NOMO-1 treated with DMSO at 0.1 percent for 48 hours (cell line): Measurements from ENCODE around the gene TOP2B.

Experiments
- DNase-seq: peaks from one replicate; lab custom pipeline; 2025; ENCODE audit not compliant: unreplicated experiment; lab: John Stamatoyannopoulos, UW

The TOP2B gene

GRCh38 chr3:25566358-25566920 lies 98.3 kb downstream of the TOP2B start:
- no peak for DNase-seq

GRCh38 chr3:25565807-25566206 lies 98.9 kb downstream of the TOP2B start:
- no peak for DNase-seq

GRCh38 chr3:25564075-25564474 lies 100.6 kb downstream of the TOP2B start:
- DNase-seq, result no peak

GRCh38 chr3:25563601-25564000 lies 101.1 kb downstream of the TOP2B start:
- no peak for DNase-seq

DNA sequence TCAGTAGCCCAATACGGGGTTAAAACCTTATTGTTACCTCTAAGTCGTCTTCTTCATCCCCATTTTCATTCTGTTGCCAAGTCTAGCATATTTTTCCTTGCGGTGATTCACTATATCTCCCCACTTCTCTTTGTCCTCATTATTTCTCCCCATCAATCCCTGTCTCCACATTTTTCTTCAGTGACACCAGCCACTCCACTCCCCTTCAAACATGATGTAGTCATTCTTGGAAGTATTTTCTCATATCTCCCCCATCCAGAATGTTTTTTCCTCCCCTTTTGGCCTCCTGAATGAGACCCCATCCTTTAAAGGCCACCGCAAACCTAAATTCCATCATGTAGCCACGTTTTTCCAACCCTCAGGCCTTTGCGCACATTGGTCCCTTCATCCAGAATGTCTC lies 105.9 kb downstream of the TOP2B start:
- DNase-seq, result no peak

DNA sequence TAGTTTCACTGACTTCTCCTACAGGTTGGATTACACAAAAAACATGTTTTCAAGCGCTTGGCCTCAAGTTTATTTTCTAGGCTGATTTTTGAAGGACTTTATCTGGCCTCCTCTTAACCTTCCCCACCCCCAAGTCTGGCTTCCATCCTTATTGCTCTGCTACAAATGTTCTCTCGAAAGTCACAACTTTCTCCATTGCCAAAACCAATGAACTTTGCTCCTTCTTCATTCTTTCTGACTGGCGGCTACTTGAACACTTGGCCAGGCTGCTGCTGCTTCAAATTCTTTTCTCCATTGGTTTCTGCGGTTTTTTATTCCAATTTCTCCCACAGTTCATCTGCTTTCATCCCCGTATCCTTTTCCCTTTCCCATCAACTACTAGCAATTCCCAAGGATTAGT lies 106.6 kb downstream of the TOP2B start:
- no peak for DNase-seq

DNA sequence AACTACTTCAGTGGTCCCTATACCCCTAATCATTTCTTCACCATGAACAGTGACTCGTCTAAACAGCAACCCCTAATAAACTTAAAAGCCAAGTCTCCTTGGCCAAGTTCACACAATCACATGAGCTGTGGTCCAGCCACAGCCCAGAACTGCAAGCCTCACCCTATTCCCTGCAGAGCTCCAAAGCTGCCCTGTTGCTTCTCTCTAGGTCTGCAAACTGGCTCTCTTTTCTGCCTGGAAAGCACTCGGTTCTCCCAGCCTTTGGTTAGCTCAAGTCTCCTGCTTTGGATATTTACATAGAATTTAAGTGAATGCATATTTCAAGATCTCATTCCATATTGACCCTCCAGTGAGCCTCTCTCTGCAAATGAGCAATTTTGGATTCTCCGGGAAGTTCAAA lies 107.0 kb downstream of the TOP2B start:
- no peak for DNase-seq

GRCh38 chr3:25556447-25556846 lies 108.3 kb downstream of the TOP2B start:
- no peak for DNase-seq

DNA sequence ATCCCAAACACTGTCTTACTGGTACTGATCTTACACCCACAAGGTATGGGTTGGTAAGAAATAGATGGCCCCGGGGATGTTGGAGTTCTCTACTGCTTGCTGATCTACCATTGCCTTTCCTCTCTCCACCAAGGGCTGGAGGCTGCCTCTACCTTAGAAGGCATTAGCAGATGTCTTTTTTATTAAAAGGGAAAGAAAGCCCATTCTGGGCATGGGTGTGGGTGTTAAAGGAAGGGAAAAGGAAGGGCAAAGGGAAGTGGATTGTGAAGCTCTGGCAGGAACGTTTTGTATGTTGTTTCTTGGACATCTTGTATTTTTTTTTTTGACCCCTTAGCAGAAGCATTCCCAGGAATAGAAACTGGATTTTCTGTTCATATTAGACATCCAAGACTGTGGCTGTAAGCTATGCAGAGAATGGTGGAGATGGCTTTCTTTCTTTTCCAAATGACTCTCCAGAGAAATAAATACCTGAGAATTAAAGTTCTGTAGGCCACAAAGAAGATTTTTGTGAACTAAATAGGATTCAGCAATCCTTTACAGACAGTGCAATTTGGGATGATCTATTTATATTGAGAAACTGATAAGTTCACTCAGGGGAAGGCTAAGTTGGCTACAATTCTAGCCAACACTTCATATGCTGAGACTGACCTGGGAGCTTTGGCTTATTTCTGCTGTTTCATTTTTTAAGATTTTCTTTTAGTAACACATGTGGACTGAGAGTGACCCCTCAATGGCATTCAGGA lies 108.8 kb downstream of the TOP2B start:
- DNase-seq, result no peak

DNA sequence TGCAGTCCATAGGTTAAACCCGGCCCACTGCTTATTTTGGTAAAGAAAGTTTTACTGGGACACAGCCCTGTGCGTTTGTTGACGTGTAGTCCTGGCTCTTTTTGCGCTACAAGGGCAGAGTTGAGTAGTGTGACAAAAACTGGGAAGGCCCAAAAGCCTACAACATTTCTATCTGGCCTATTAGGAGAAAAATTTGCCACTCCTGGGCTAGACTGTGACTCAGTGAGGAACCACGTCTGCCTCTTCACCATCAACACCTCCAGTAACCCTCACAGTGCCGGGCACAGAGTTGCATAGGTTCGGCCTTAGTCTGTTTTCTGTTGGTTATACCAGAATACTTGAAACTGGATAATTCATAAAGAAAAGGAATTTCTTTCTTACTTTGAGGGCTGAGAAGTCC lies 110.3 kb downstream of the TOP2B start:
- DNase-seq, result no peak

DNA sequence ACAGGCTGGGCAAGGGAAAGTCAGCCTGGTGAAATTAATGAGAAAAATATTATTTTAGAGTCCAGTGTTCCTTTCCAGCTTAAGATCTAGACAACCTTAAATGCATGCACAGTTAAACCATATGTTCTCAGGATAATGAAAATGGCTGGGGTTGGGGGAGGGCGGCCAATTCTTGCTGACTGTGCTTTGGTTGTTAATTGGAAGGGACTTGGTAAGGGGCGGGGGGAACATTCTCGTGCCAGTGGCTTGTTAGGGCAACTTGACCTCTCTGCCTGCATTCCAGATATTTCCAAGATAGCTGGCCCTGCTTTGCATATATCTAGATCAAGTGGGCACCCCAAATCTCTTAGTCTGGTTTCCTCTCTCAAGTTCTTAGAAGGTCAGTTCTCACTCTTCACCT lies 112.5 kb downstream of the TOP2B start:
- DNase-seq, result no peak

DNA sequence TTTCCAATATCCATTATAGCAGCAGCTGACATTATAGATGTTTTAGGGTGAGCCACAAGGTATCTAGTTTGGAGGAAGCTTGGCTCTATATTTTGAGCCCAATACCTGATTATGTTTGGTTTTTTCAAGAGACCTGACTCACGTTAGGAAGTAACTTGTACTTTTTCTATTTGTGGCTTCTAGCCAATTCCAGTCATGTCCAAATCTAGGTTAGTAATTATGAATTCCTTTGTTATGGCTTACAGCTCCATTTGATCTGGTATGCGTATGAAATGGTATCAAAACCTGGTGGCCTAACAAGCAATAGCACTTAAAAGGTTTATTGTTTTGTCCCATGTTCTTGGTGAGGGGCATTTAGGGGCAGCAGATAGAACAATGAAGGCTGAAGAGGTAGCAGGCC lies 115.9 kb downstream of the TOP2B start:
- no peak for DNase-seq

DNA sequence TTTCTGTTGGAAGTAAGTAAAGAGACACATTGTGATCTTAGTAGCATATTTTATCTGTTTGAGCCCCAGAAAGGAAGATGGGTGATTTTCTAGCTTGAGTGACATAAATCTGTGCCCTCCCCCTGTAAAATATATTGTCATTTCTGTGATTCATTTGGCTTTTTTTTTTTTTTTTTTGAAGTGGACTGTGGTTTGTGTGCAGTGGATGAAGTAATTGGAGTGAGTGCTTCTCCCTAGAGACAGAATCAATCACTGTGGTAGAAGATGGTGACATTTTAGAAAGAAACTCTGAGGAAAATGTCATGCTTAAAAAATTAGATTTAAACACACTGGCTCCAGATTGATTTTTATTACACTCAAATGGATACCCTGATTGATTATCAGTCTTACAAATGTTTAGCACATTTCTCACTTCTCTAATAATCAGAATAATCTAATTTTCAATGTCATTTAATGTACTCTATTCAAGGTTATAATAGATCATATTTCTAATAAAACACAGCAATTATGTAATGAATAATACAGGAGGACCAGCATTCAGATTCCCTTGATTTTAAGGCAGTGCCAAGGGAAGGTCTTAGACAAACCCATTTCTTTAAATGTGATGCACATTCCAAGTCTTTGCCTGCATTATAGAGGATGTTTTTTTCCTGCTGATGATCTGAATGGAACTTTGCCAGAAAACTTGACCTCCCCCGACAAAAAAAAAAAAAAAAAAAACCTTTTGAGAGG lies 116.6 kb downstream of the TOP2B start:
- no peak for DNase-seq
